HepG2 (cell line): ENCODE results near the gene CDR2L. TPM values are rescaled to one million over a fixed set of nuclear protein-coding genes. Genes with fewer than 3 reads are reported as not detected.

Experiments
- IKZF4 ChIP-seq: sonication (generic); formaldehyde crosslinking; IDR thresholded peaks from 2 replicates; pipeline ENCODE4 v1.5.1; 2020; ENCODE audit warnings: borderline replicate concordance, mild to moderate bottlenecking, low read depth, missing genetic modification reagents; ENCODE audit errors: not compliant biosample characterization
- KDM5A ChIP-seq: fragments of 200-600 bp; sonication (generic); IDR thresholded peaks from 2 replicates; pipeline ENCODE4 v1.7.0; 2018; ENCODE audit warnings: antibody characterized with exemption, mild to moderate bottlenecking, low read length, borderline replicate concordance
- KLF11 ChIP-seq: IDR thresholded peaks from 2 replicates; pipeline ENCODE4 v1.6.1; 2016; ENCODE audit warnings: missing compliant biosample characterization
- MTA1 ChIP-seq: sonication (generic); formaldehyde crosslinking; IDR thresholded peaks from 2 replicates; pipeline ENCODE4 v1.4.0; 2020; ENCODE audit warnings: missing genetic modification reagents, mild to moderate bottlenecking, borderline replicate concordance
- NFE2L2 ChIP-seq: fragments of 150-350 bp; IDR thresholded peaks from 2 replicates; pipeline ENCODE4 v1.6.1; 2014; ENCODE audit warnings: low read length
- NR2C2 ChIP-seq: sonication (generic); formaldehyde crosslinking; IDR thresholded peaks from 2 replicates; pipeline ENCODE4 v1.4.0; 2020; ENCODE audit warnings: missing genetic modification reagents, mild to moderate bottlenecking, moderate library complexity, borderline replicate concordance
- PITX1 ChIP-seq: sonication (generic); formaldehyde crosslinking; IDR thresholded peaks from 2 replicates; pipeline ENCODE4 v1.5.1; 2020; ENCODE audit warnings: mild to moderate bottlenecking, missing genetic modification reagents
- POLR2G ChIP-seq: fragments of 200-400 bp; formaldehyde crosslinking; IDR thresholded peaks from 2 replicates; pipeline ENCODE4 v1.6.1; 2018; ENCODE audit warnings: mild to moderate bottlenecking, low read depth, low read length, moderate library complexity
- REPIN1 ChIP-seq: sonication (generic); formaldehyde crosslinking; IDR thresholded peaks from 2 replicates; pipeline ENCODE4 v1.8.0; 2022; ENCODE audit warnings: missing genetic modification reagents, low read depth, mild to moderate bottlenecking, borderline replicate concordance
- SIN3A ChIP-seq: IDR thresholded peaks from 2 replicates; pipeline ENCODE4 v1.6.1; 2011; ENCODE audit warnings: low read depth, mild to moderate bottlenecking, control low read depth, low read length, borderline replicate concordance
- ZNF431 ChIP-seq: sonication (generic); formaldehyde crosslinking; IDR thresholded peaks from 2 replicates; pipeline ENCODE4 v1.9.0; 2022; ENCODE audit warnings: missing genetic modification reagents, low read depth, mild to moderate bottlenecking, borderline replicate concordance
- ZNF460 ChIP-seq: sonication (generic); formaldehyde crosslinking; IDR thresholded peaks from 2 replicates; pipeline ENCODE4 v1.5.1; 2020; ENCODE audit warnings: missing genetic modification reagents, mild to moderate bottlenecking, borderline replicate concordance
- ZNF468 ChIP-seq: sonication (generic); formaldehyde crosslinking; IDR thresholded peaks from 2 replicates; pipeline ENCODE4 v1.8.0; 2022; ENCODE audit warnings: mild to moderate bottlenecking, moderate library complexity, missing genetic modification reagents
- ZNF557 ChIP-seq: sonication (generic); formaldehyde crosslinking; IDR thresholded peaks from 2 replicates; pipeline ENCODE4 v1.4.0; 2020; ENCODE audit warnings: missing genetic modification reagents
- ZNF558 ChIP-seq: sonication (generic); formaldehyde crosslinking; IDR thresholded peaks from 2 replicates; pipeline ENCODE4 v1.9.0; 2022; ENCODE audit warnings: mild to moderate bottlenecking, missing genetic modification reagents, borderline replicate concordance
- ZNF703 ChIP-seq: sonication (generic); formaldehyde crosslinking; IDR thresholded peaks from 2 replicates; pipeline ENCODE4 v1.5.1; 2020; ENCODE audit warnings: missing genetic modification reagents, mild to moderate bottlenecking, moderate library complexity, borderline replicate concordance
- polyA plus RNA-seq, 8 experiments: library from polyadenylated mRNA; depleted of rRNA in 3 of 8; stranded (reverse) in 7 of 8; unstranded in 1 of 8; fragments of >200 nt; fragmentation: Illumina TruSeq in 4 of 8; extraction: Trizol in 4 of 8; gene quantifications; 2 replicates each; pipeline versions ENCODE4 v1.2.1 to v1.2.3, GENCODE V29; 2011 to 2016; ENCODE audit warnings: low read depth in 4 of 8, missing spikeins in 1 of 8, mixed read lengths in 1 of 8; ENCODE audit not compliant: insufficient read depth in 1 of 8
- total RNA-seq, 5 experiments: library from RNA; depleted of rRNA; stranded (reverse); fragments of >200 nt; fragmentation: Illumina TruSeq; extraction: Trizol; gene quantifications; 2 replicates each; pipeline ENCODE4 v1.2.3, GENCODE V29; 2016; ENCODE audit warnings: low read depth in 1 of 5
- TF ChIP-seq, protein P1 (sequence below): sonication (generic); formaldehyde crosslinking; IDR thresholded peaks from 2 replicates; pipeline ENCODE4 v1.4.0; 2020; ENCODE audit warnings: missing genetic modification reagents, low read depth, mild to moderate bottlenecking, borderline replicate concordance
- TF ChIP-seq, protein P2 (sequence below): sonication (generic); formaldehyde crosslinking; IDR thresholded peaks from 2 replicates; pipeline ENCODE4 v1.8.1; 2023; ENCODE audit warnings: mild to moderate bottlenecking, inconsistent platforms, moderate library complexity, missing genetic modification reagents, borderline replicate concordance
- TF ChIP-seq, protein P3 (sequence below): sonication (generic); formaldehyde crosslinking; IDR thresholded peaks from 2 replicates; pipeline ENCODE4 v1.4.0; 2020; ENCODE audit warnings: mild to moderate bottlenecking, low read depth, missing genetic modification reagents
- TF ChIP-seq, protein P4 (sequence below): sonication (generic); formaldehyde crosslinking; conservative IDR thresholded peaks from 2 replicates; pipeline ENCODE4 v1.4.0; 2020; ENCODE audit warnings: missing genetic modification reagents
- TF ChIP-seq, protein P5 (sequence below): sonication (generic); formaldehyde crosslinking; IDR thresholded peaks from 2 replicates; pipeline ENCODE4 v1.5.1; 2020; ENCODE audit warnings: missing genetic modification reagents, mild to moderate bottlenecking, borderline replicate concordance

The CDR2L gene
- total and polyA plus RNA-seq, 2 of the 13 experiments (the other 11 are each of a cell fraction or from before 2014, with no cell fraction given): 1.9 to 2.1 TPM

DNA sequence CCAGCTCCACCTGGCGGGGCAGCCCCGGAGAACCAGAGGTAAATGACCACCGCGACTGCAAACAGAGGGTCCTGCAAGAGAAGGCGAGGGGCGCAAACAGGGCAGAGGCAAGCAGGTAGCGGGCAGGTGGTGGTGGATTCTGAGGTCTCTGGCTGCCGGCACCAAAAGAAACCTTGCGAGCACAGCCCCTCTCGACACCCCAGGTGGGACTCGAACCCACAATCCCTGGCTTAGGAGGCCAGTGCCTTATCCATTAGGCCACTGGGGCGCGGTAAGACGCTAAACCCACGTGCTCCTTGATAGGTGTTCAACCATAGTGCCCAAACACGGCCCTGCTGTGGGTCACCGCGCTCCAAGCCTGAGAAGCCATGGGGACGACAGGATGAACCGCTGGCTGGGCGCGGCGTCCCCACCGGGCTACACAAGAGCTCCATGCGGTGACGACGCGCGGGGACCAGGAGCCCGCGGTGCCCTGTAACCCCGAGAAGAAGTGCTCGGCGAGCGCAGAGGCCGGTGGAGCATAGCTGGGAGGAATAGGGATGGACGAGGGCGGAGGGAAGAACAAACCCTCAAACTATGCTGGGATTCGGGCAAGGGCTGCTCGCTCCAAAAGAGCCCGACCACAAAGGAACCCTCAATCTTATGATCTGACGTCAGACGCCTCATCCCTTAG, 46.9 kb downstream of the CDR2L start (continued):
- TF ChIP-seq KLF11 (CRISPR knock-in tag): no peak; the same call in 1 of the 2 replicates
- TF ChIP-seq ZNF431 (CRISPR knock-in tag): peak; percentile 90
- TF ChIP-seq, protein P1, sequence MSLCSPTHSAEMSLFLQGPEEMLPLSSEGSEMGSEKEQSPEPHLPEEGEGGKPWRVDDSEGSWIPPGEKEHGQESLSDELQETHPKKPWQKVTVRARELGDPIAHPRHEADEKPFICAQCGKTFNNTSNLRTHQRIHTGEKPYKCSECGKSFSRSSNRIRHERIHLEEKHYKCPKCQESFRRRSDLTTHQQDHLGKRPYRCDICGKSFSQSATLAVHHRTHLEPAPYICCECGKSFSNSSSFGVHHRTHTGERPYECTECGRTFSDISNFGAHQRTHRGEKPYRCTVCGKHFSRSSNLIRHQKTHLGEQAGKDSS (CRISPR knock-in tag): peak; percentile 95; the same call in 1 of the 2 replicates
- TF ChIP-seq, protein P2, sequence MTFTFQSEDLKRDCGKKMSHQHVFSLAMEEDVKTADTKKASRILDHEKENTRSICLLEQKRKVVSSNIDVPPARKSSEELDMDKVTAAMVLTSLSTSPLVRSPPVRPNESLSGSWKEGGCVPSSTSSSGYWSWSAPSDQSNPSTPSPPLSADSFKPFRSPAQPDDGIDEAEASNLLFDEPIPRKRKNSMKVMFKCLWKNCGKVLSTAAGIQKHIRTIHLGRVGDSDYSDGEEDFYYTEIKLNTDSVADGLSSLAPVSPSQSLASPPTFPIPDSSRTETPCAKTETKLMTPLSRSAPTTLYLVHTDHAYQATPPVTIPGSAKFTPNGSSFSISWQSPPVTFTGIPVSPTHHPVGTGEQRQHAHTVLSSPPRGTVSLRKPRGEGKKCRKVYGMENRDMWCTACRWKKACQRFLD: 0 out of 2 replicates have a peak, but pooled peaks have one; percentile 82
- peak; percentile 67 for TF ChIP-seq NR2C2 (CRISPR knock-in tag)
- TF ChIP-seq MTA1 (CRISPR knock-in tag): 0 out of 2 replicates have a peak, but pooled peaks have one; percentile 59
- TF ChIP-seq POLR2G: no peak
- no peak for TF ChIP-seq IKZF4 (CRISPR knock-in tag)
- TF ChIP-seq, protein P3, sequence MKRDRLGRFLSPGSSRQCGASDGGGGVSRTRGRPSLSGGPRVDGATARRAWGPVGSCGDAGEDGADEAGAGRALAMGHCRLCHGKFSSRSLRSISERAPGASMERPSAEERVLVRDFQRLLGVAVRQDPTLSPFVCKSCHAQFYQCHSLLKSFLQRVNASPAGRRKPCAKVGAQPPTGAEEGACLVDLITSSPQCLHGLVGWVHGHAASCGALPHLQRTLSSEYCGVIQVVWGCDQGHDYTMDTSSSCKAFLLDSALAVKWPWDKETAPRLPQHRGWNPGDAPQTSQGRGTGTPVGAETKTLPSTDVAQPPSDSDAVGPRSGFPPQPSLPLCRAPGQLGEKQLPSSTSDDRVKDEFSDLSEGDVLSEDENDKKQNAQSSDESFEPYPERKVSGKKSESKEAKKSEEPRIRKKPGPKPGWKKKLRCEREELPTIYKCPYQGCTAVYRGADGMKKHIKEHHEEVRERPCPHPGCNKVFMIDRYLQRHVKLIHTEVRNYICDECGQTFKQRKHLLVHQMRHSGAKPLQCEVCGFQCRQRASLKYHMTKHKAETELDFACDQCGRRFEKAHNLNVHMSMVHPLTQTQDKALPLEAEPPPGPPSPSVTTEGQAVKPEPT (CRISPR knock-in tag): peak; percentile 71
- no peak for TF ChIP-seq ZNF460
- TF ChIP-seq ZNF703 (CRISPR knock-in tag): no peak
- TF ChIP-seq, protein P4, sequence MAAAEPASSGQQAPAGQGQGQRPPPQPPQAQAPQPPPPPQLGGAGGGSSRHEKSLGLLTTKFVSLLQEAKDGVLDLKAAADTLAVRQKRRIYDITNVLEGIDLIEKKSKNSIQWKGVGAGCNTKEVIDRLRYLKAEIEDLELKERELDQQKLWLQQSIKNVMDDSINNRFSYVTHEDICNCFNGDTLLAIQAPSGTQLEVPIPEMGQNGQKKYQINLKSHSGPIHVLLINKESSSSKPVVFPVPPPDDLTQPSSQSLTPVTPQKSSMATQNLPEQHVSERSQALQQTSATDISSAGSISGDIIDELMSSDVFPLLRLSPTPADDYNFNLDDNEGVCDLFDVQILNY: peak; percentile 61; the same call in 1 of the 2 replicates
- TF ChIP-seq PITX1: peak; percentile 92
- TF ChIP-seq KDM5A: no peak
- no peak for TF ChIP-seq NFE2L2
- no peak for TF ChIP-seq ZNF557
- no peak; the same call in 1 of the 2 replicates for TF ChIP-seq ZNF468 (CRISPR knock-in tag)
- no peak for TF ChIP-seq SIN3A
- peak; percentile 81; the same call in 1 of the 2 replicates for TF ChIP-seq REPIN1 (CRISPR knock-in tag)
- TF ChIP-seq, protein P5, sequence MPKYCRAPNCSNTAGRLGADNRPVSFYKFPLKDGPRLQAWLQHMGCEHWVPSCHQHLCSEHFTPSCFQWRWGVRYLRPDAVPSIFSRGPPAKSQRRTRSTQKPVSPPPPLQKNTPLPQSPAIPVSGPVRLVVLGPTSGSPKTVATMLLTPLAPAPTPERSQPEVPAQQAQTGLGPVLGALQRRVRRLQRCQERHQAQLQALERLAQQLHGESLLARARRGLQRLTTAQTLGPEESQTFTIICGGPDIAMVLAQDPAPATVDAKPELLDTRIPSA (CRISPR knock-in tag): 0 out of 2 replicates have a peak, but pooled peaks have one; percentile 37
- TF ChIP-seq ZNF558 (CRISPR knock-in tag): peak; percentile 71
